GM10847 (cell line): Measurements from ENCODE around the gene PRDM16.

Experiments
- POLR2A ChIP-seq: IDR thresholded peaks from 2 replicates; pipeline ENCODE4 v1.6.1; 2011; ENCODE audit not compliant: insufficient read length; ENCODE audit errors: extremely low read depth

The PRDM16 gene

DNA sequence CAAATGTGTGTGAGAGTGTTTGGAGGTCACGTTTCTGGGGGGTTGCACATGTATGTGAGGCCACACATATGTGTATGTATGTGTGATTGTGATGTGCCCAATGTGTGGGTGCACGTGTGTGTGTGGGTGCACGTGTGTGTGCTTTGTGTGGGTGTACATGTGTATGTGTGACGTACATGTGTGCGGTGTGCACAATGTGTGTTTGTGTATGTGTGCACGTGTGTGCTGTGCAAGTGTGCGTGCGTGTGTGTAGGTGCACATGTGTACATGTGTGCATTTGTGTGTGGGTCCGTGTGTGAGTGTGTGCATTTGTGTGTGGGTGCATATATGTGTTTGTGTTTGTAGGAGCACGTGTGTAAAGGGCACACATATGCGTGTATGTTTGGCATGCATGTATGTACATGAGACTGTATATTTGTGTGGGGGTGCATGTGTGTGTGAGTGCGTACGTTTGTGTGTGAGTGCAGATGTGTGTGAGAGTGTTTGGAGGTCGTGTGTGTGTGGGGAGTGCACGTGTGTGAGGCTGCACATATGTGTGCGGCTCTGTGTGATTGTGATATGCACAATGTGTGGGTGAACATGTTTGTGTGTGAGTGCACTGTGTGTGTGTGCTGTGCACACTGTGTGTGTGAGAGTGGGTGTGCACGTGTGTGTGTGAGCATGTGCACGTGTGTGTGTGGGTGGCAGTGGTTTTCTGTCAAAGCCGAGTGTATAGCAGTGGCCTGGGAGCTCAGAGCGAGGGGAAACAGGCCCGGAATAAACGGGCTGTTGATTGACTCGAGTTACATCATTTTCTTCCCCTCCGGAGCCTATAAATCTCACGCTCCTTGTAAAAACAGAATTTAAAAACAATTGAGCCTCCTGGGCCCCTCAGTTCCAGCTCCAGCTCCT is 252.8 kb downstream of the PRDM16 start:
- no peak for TF ChIP-seq POLR2A

DNA sequence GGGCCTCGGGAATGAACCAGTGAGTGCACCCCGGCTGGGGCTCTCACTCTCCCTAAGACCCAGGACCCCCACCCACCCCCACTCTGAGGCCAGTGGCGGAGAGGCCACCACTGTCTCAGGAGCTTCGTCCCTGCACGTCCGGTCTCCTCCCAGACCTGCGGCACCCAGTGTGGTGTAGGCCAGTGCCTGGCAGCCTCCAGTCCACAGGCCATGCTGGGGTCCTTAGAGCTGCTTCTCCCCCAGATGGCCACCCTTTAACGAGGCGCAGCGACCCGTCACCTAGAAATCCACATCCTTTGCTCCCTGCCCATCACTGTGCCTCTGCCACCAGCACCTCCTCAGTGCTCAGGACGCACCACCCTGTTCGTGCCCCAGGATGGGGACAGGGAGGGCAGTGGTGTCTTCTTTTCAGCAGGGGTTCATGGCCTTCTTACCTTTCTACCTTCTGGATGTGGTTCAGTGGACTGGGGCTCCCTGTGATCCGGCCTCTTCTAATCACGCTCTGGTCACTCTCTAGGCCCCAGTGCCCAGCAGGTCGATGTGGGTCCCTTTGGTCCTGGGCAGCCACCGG is 253.5 kb downstream of the PRDM16 start:
- no peak for TF ChIP-seq POLR2A

DNA sequence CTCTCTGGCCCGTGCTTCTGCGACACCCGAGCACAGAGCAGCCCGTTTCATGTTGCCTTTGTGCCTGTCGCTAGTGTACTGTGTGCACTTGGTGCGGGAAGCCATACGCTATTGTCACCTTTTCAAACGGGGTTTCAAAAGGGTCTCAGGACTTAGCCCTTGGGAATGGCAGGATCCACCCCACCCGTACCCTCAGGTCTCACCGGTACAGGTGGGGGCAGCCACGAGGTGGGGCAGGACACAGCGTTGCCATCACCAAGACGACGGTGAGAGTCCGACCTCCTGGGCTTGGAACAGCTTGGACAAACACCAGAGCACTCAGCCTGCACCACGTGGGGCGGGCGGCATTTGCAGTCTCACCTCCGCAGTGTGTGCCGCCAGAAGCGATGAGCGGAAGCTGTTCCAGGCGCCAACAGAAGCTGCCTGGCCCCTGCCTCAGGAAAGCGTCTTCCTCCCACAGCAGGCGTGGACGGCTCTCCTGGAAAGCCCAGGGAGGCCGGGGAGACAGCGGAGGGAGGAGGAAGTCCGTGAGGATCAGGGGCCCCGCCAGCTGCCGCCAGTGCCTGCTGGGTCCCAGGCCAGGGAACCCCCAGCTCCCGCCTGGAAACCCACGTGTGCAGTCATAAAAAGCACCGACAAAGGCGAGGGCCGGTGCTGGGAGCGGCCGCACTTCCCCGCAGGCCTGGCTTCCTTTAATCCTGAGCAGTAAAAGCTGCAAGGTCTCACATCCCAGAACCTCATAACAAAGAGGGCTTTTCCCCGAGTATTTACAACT is 254.2 kb downstream of the PRDM16 start:
- no peak for TF ChIP-seq POLR2A

DNA sequence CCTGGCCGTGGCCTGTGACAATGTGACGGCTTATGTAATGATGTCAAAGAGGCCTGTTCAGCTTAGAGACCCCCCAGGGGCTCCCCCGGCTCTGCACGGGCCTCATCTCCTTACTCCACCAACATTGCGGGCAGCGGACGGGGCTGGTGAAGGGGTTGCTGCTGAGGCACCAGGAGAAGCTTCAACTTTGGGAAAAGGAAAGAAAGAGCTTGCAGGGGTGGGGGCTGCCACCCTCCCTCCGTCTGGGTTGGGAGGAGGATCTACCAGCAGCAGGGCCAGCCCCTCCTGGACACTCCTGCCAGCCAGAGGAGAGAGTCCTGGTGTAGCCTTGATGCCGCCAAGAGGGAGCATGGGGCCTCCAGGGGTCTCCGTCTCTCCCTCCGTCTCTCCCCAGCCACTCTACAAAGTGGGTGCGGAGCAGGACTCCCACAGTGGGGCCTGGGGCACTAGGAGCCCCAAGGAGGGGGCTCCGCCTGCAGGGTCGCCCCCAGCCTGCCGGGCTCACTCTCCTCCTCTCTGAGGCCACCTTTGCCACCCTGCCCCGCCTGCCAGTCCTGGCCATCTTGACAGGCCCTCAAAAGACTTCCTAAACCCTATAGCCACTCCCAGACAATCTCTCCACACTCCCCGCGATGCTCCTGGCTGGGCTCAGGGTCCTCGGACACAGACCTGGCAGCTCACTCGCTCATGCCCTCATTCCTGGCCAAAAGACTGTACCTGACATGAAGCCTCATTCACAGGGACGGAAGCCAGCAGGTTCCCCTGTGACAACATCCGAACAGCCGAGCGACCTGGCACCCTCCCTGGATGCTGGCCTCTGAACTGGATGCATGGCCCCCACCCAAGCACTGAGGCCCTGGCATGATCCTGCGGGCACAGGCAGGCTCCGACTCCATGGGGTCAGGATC is 255.0 kb downstream of the PRDM16 start:
- TF ChIP-seq POLR2A: no peak

DNA sequence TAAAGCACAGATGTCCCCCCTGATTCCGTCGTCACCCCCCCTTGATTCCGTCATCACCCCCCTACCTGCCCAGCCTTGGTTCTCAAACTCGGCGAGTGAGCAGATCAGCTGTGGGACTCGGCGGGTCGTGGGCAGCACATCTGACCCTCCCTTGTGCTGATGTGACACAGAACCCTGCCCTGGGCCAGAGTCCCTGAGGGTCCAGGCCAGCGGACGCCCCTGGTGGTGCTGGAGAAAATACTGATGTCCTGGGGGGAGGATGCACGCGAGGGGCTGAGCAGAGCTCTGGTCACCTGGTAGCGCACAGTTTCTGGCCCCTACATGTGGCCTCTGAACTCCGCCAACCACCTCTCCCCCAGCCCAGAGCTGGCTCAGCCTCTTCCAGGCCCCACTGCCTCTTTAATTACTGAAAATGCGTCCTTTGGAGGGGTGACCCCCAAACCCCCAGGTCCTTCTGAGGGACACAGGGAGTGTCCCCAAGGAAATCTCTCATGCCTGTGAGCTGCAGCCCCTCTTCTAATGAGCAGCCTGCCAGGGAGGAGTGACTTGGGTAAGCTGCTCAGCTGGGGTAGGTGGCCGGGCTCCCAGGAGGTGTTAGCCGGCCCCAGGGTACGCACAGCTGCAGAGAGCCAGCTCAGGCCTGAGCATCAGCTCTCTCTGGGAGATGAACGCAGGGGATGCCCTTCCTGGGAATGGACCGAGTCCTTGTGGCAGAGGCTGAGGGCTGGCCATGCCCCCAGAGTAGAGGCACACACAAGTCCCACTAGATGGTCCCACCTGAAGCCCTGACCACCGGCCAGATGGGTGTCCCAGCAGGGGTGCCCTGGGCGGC is 255.9 kb downstream of the PRDM16 start:
- no peak for TF ChIP-seq POLR2A

DNA sequence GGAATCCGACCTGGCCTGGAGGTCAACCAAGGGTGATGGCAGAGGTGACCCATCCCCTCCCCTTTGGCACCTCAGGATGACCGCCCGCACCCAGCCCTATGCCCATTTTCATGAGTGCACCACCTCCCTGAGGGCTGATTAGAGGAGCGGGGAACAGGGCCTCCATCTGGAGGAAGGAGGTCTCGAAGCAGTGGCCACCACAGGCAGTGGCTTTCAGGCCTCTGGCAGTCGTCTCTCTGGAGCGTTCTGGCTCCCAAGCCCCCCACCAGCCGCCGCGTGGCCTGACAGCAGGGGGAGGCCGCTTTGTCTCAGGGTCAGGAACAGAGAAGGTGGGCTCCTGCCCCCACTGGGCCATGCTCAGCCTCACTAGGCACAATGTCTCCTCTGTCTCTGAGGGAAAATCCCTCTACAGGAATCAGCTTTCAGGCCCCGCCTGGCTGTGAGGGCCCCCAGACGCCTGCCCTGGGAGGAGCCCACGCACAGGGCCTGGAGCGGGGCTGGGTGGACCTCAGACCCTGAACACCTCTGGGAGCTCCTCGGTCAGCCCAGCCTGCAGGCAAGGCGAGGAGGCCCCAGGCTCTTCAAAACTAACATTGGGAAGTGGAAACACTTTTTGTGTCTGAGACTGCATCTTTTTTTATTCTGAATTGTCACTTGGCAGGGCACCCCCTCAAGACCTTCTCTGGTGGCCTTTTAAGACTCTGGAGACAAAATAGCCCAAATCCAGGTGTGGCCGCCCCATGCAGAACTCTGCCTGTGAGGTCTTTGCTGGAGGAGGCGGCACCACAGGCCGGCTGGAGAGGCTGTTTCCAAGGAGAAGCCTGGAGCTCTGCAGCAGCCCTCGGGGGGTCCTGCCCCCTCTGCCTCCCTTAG is 257.7 kb downstream of the PRDM16 start:
- TF ChIP-seq POLR2A: no peak

DNA sequence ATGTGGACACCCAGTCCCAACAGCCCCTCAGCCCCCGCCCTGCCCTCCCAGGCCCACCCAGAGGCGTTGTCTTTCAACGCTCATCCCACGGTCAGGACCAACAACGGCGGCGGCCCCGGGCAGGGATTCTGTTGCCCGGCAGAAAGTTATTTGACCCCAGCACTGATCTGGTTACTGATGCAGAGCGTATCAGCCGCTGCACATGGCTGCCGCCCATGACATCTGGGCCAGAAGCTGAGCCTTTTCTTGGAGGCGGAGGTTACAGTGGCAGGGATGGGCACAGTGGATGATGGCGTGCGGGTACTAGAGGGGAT is 258.3 kb downstream of the PRDM16 start:
- TF ChIP-seq POLR2A: no peak

DNA sequence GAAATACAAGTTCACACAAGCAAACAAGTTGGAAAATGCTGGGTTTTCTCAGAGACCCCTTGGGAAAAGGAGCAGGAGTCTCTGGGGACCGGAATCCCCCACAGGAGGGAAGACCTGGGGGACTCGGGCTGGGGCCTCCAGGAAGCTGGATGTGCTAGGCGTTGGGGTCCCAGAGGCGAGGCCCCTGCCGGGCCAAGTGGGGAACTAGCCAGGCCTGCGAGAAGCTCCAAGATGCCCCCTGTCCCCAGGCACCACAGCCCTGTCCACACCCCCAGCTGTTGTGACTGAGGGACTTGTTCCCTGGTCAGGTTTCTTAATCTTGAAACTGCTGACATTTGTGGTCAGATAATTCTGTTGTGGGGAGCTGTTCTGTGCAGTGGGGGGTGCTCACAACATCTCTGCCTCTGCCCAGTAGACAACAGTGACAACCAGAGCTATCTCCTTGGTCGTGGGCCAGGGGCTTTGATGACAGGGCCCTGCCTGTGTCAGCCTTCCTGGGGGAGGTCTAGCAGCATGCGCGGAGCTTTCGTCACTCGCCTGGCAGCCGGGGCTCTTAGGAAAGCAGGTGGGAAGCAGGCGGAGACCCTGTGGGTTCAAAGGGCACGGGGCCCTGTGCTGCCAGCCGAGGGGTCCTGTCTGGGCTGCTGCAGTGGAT is 259.1 kb downstream of the PRDM16 start:
- TF ChIP-seq POLR2A: no peak

DNA sequence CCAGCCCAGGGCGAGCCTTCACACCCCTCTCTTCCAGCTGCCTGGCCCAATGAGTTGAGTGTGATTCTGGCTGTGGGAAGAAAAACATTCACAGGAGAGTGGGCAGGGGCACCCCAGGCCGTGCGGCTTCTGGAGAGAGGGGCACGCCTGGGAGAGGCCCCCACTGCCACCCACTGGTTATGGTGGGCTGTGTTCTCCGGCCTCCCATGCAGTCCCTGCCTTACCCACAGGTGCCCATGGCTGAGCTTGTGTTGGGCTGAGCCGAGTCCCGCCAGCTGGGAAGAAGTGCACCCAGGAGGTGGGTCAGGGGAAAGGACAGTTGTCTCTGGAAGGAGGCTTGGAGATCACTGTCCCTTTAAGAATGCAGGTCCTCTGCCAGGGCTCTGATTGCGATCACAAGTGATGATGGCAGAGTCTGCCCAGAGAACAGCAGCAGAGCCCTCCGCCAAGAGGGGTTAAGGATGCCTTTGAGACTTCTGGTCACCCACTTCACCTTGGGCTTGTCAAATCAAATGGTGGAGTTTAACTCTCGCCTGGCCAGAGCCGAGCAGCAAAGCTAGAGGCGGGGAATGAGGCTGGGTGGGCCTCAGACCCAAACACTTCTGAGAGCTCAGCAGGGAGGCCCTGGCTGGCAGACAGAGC is 260.8 kb downstream of the PRDM16 start:
- TF ChIP-seq POLR2A: no peak

DNA sequence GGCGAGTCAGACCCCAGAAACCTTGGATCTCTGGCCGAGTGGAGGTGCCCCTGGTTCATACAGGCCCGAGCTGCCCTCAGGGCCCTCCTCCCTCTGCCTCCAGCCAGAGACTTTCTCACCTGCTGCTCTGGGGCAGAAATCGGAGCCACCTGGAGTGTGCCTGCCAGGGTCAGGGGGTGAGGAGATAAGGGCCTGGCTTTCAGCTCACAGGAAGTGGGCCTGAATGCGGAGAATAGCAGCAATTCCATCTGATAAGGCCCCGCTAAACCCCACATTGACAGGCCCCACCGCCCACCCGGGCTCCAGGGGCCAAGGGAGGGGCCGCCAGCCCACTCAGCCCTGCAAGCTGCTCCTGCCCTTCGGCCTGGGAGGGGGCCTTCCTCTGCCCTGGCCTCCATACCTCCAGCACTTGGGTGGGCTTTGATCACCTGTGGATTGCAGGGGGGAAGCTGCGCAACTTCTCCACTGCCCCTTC is 261.8 kb downstream of the PRDM16 start:
- TF ChIP-seq POLR2A: no peak

DNA sequence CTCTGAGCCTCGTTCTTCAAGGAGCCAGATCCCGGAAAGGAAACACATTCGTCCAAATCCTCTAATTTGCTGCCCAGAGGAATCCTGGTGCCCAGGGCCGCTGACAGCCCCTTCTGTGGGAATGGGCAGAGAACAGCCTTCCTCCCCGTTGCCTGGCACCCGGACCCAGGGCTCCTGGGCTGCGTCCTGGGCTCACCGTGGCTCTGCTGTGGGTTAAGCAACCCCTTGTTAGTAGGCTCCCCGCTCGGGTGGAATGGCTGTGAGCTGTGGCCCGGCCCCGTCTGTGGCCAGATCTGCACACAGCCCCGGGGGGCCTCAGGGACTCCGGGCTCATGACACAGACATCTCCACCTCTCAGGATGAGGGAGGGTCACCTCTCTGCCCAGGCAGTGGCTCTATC is 262.6 kb downstream of the PRDM16 start:
- TF ChIP-seq POLR2A: no peak

DNA sequence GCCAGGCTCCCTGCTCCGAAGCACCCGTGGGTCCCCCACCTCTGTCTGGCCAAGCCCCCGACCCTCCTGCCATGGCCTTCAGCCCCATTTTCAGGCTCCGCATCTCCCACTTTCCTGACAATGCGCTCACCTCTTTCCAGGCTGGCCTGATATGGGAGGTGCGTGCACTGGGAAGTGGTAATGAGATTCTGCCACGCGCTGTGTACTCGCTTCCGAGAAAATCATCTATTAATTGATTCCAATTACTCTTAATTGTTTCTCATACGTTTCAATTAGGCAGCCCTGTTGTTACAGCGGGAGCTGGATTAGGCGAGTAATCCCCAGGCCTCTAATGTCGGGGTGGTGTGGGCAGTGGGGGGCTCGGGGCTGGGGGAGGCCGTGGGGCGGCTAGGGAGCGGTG is 263.0 kb downstream of the PRDM16 start:
- no peak for TF ChIP-seq POLR2A
